Hepatocyte (in vitro differentiated cells): ENCODE measurements around the gene UTS2. TPM values are rescaled to one million over a fixed set of nuclear protein-coding genes. Genes with fewer than 3 reads are reported as not detected.

Experiments used
- DNase-seq: peaks from one replicate; pipeline ENCODE4 v3.0.0-alpha.2; 2016; ENCODE audit warnings: low spot score
- H2AFZ ChIP-seq: fragments of 200-600 bp; sonication (generic); 2 replicates; pipeline ENCODE4 v1.6.0; 2016; ENCODE audit warnings: antibody characterized with exemption, mild to moderate bottlenecking
- H3K27ac ChIP-seq: fragments of 200-600 bp; sonication (generic); 2 replicates; pipeline ENCODE4 v1.5.1; 2016; ENCODE audit warnings: mild to moderate bottlenecking
- H3K27me3 ChIP-seq: fragments of 200-600 bp; sonication (generic); 2 replicates; pipeline ENCODE4 v1.6.1; 2016
- H3K36me3 ChIP-seq: fragments of 200-600 bp; sonication (generic); replicated peaks from 2 replicates; pipeline ENCODE4 v1.5.1; 2016; ENCODE audit warnings: low read depth; ENCODE audit not compliant: insufficient read depth
- H3K4me1 ChIP-seq: fragments of 200-600 bp; sonication (generic); 2 replicates; pipeline ENCODE4 v1.5.1; 2016; ENCODE audit warnings: mild to moderate bottlenecking, moderate library complexity; ENCODE audit not compliant: insufficient read depth
- H3K4me2 ChIP-seq: fragments of 200-600 bp; sonication (generic); 2 replicates; pipeline ENCODE4 v1.6.0; 2016
- H3K4me3 ChIP-seq: fragments of 200-600 bp; sonication (generic); 2 replicates; pipeline ENCODE4 v1.5.1; 2016; ENCODE audit warnings: mild to moderate bottlenecking
- H3K79me2 ChIP-seq: fragments of 200-600 bp; sonication (generic); 2 replicates; pipeline ENCODE4 v1.6.0; 2017; ENCODE audit warnings: mild to moderate bottlenecking
- H3K9me2 ChIP-seq: fragments of 200-600 bp; sonication (generic); replicated peaks from 2 replicates; pipeline ENCODE4 v1.6.0; 2017; ENCODE audit warnings: mild to moderate bottlenecking; ENCODE audit not compliant: insufficient read depth
- H3K9me3 ChIP-seq: fragments of 200-600 bp; sonication (generic); 2 replicates; pipeline ENCODE4 v1.5.1; 2016; ENCODE audit warnings: low read depth, mild to moderate bottlenecking
- H4K20me1 ChIP-seq: fragments of 200-600 bp; sonication (generic); 2 replicates; pipeline ENCODE4 v1.6.0; 2016; ENCODE audit warnings: mild to moderate bottlenecking; ENCODE audit not compliant: insufficient read depth, poor library complexity, severe bottlenecking
- EZH2 ChIP-seq: fragments of 200-600 bp; sonication (generic); IDR thresholded peaks from 2 replicates; pipeline ENCODE4 v1.6.1; 2016; ENCODE audit warnings: antibody characterized with exemption, mild to moderate bottlenecking, borderline replicate concordance
- EZH2phosphoT487 ChIP-seq: fragments of 200-600 bp; sonication (generic); IDR thresholded peaks from one replicate; pipeline ENCODE4 v1.6.1; 2018; ENCODE audit warnings: antibody characterized with exemption, mild to moderate bottlenecking, low read depth, moderate library complexity; ENCODE audit not compliant: unreplicated experiment, severe bottlenecking
- WGBS: methylation state at CpG from one replicate; pipeline ENCODE4 v1.1.6; 2016; ENCODE audit warnings: low lambda C conversion rate; ENCODE audit errors: missing lambda C conversion rate; 5-methylcytosine and 5-hydroxymethylcytosine counted together
- polyA plus RNA-seq: library from polyadenylated mRNA; unstranded; fragments of >200 nt; fragmentation: Nextera tagmentation; extraction: Ambion mirVana; gene quantifications from 2 replicates; pipeline ENCODE4 v1.2.1, GENCODE V29; 2016
- total RNA-seq: library from RNA; depleted of rRNA; stranded (reverse); fragments of >200 nt; gene quantifications from 2 replicates; pipeline ENCODE4 v1.2.3, GENCODE V29; 2014
- TF ChIP-seq, protein P1 (sequence below): fragments of 200-600 bp; sonication (generic); IDR thresholded peaks from 2 replicates; pipeline ENCODE4 v1.5.1; 2016; ENCODE audit warnings: antibody characterized with exemption, mild to moderate bottlenecking; ENCODE audit not compliant: poor library complexity

The UTS2 gene
- total and polyA plus RNA-seq, 2 experiments from 2014 or later: 0.29 TPM; not detected in 1

GRCh38 chr1:7863756-7864328 is 11.0 kb upstream of the UTS2 start:
- Histone ChIP-seq H3K4me3 (no peak overlapping the region), H3K27ac (no peak overlapping the region), H3K79me2 (no peaks in the 10 kb centered on the region), H3K4me1 (no peaks in the 10 kb centered on the region), H3K4me2 (no peak overlapping the region), H3K36me3 (no peaks in the 10 kb centered on the region), H3K9me3 (no peaks in the 10 kb centered on the region), H3K9me2 (no peaks in the 10 kb centered on the region), H3K27me3 (no peaks in the 10 kb centered on the region), H4K20me1 (no peaks in the 10 kb centered on the region), H2AFZ (no peak overlapping the region)
- TF ChIP-seq EZH2phosphoT487 (no peak), EZH2 (no peak)
- TF ChIP-seq, protein P1, sequence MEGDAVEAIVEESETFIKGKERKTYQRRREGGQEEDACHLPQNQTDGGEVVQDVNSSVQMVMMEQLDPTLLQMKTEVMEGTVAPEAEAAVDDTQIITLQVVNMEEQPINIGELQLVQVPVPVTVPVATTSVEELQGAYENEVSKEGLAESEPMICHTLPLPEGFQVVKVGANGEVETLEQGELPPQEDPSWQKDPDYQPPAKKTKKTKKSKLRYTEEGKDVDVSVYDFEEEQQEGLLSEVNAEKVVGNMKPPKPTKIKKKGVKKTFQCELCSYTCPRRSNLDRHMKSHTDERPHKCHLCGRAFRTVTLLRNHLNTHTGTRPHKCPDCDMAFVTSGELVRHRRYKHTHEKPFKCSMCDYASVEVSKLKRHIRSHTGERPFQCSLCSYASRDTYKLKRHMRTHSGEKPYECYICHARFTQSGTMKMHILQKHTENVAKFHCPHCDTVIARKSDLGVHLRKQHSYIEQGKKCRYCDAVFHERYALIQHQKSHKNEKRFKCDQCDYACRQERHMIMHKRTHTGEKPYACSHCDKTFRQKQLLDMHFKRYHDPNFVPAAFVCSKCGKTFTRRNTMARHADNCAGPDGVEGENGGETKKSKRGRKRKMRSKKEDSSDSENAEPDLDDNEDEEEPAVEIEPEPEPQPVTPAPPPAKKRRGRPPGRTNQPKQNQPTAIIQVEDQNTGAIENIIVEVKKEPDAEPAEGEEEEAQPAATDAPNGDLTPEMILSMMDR: no peak
- 82% methylated on average over 17 of the region's 17 CpGs for WGBS
- no peak for DNase-seq

DNA sequence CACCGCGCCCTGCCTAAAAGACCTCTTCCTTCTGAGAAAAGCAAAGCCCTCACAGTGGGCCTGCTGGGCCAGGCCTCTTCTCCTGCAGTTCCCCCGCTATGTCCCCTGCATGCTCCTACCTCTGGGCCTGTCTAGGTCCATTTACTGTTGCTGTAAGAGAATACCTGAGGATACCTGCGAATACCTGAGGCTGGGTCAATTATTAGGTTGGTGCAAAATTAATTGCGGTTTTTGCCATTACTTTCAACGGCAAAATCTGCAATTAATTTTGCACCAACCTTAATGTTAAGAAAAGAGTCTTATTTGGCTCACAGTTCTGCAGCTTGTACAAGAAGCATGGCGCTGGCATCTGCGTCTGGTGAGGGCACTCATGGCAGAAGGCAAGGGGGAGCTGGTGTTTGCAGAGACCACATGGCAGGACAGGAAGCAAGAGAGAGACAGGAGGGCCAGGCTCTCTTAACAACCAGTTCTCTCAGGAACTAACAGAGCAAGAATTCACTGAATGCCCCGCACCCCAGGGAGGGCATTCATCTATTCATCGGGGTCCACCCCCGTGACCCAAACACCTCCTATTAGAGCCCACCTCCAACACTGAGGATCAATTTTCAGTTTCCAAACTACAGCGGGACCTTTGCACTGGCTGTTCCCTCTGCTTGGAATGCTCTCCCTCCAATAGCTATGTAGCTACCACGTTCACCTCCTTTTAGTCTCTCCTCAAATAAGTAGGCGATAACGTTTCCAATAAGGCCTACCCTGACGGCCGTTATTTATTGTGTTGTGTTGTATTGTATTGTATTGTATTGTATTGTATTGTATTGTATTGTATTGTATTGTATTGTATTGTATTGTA is 9.6 kb upstream of the UTS2 start:
- no peaks in the 10 kb centered on the region for H3K9me2 ChIP-seq
- H3K79me2 ChIP-seq: no peaks in the 10 kb centered on the region
- no peak overlapping the region for H2AFZ ChIP-seq
- no peak for TF ChIP-seq EZH2phosphoT487
- no peak for TF ChIP-seq EZH2
- TF ChIP-seq, protein P1: no peak
- H3K9me3 ChIP-seq: no peaks in the 10 kb centered on the region
- H4K20me1 ChIP-seq: no peaks in the 10 kb centered on the region
- H3K4me2 ChIP-seq: no peak overlapping the region
- no peaks in the 10 kb centered on the region for H3K4me1 ChIP-seq
- DNase-seq: no peak
- no peak overlapping the region for H3K4me3 ChIP-seq
- no peaks in the 10 kb centered on the region for H3K36me3 ChIP-seq
- no peaks in the 10 kb centered on the region for H3K27me3 ChIP-seq
- 92% methylated on average over 17 of the region's 17 CpGs for WGBS
- H3K27ac ChIP-seq: no peak overlapping the region

- Histone ChIP-seq H3K9me2 (no peaks in the 10 kb centered on the region), H3K4me2 (no peak overlapping the region), H3K4me3 (no peak overlapping the region), H3K27ac (no peak overlapping the region), H3K36me3 (no peaks in the 10 kb centered on the region), H3K4me1 (no peaks in the 10 kb centered on the region), H3K27me3 (no peaks in the 10 kb centered on the region), H4K20me1 (no peaks in the 10 kb centered on the region), H3K9me3 (no peaks in the 10 kb centered on the region), H3K79me2 (no peaks in the 10 kb centered on the region), H2AFZ (no peak overlapping the region)
- DNase-seq: no peak
- TF ChIP-seq EZH2phosphoT487 (no peak), EZH2 (no peak)
- TF ChIP-seq, protein P1: no peak
- WGBS: 95% methylated on average over 15 of the region's 15 CpGs
These were observed 8.6 kb upstream of the UTS2 start for GRCh38 chr1:7861452-7861851.
